Smooth muscle cell of the umbilical artery (primary cell): ENCODE data around the gene C5orf34. TPM values are rescaled to one million over a fixed set of nuclear protein-coding genes. Genes with fewer than 3 reads are reported as not detected.

ENCODE experiments used
- total RNA-seq: library from RNA; depleted of rRNA; stranded (reverse); fragments of >200 nt; gene quantifications from 2 replicates; pipeline ENCODE4 v1.2.3, GENCODE V29; 2014

C5orf34 gene
- 2.4 and 4.2 TPM in 2 replicates for total RNA-seq

GRCh38 chr5:43514816-43515677 is at the start of gene C5orf34:
Gene C5orf34 (minus strand): TSS chr5:43515148. CDS start chr5:43509339, 5,809 bp downstream.

GRCh38 chr5:43556857-43557542 is 42.1 kb upstream of the C5orf34 start, which contains the start of gene PAIP1:
Gene PAIP1 (minus strand): TSS chr5:43557077. CDS start chr5:43556846, 231 bp downstream.

GRCh38 chr5:43483298-43484105 is 31.4 kb downstream of the C5orf34 start, which contains the start of gene TMEM267:
Gene TMEM267 (minus strand): TSS chr5:43483865. CDS start chr5:43453969, 29,896 bp downstream.

Other genes with a start within 250 kb of the C5orf34 start
- 144 and 189 TPM in 2 replicates for gene HMGCS1, start 201.7 kb downstream of the C5orf34 start, total RNA-seq
- 0.59 and 1.5 TPM in 2 replicates for gene CCL28, start 102.8 kb downstream of the C5orf34 start, total RNA-seq
- 22.0 and 22.1 TPM in 2 replicates for gene TMEM267, start 31.3 kb downstream of the C5orf34 start, total RNA-seq
- gene PAIP1, start 41.9 kb upstream of the C5orf34 start, total RNA-seq, result 86.4 and 104 TPM in 2 replicates
- 101 and 103 TPM in 2 replicates for gene NNT, start 88.0 kb upstream of the C5orf34 start, total RNA-seq